ENCODE data around the gene MFAP3. TPM values are rescaled to one million over a fixed set of nuclear protein-coding genes. Genes with fewer than 3 reads are reported as not detected.
A peak's percentile ranks its signal among the peaks of the same experiment; 100 is the strongest.

Gene MFAP3
- total RNA-seq = 10 to 100 TPM; 20.2 to 43.3 (median 27.3) TPM

- 1 to 2% methylated on average over 37 to 42 of the region's 51 CpGs for WGBS, 2 donors
- peak in 1 of 2 donors; percentile 43 for TF ChIP-seq POLR2A (IDR thresholded peaks at IDR 0.05)
- no peak for TF ChIP-seq CTCF (IDR thresholded peaks at IDR 0.05)
- H3K4me3 ChIP-seq (ENCODE audit: low read depth, poor library complexity, severe bottlenecking) = peak within 1 kb of the TSS; percentile 84
- intact Hi-C loops (cut with DNase I; ENCODE audit: low total_unique reads) = no loop called here
- peak; percentile 83 to 97 for DNase-seq (ENCODE audit: low spot score in 2 of 2)
These were observed at the start of gene MFAP3, which contains the start of gene FAM114A2 for GRCh38 chr5:154038707-154039457. TSS of gene MFAP3 (plus strand) at chr5:154038967. CDS start at chr5:154049723, 10,756 bp downstream. TSS of gene FAM114A2 (minus strand) at chr5:154038910. CDS start at chr5:154034953, 3,957 bp downstream.

- TF ChIP-seq CTCF (IDR thresholded peaks at IDR 0.05) = no peak
- TF ChIP-seq POLR2A (IDR thresholded peaks at IDR 0.05) = no peak
- intact Hi-C loops (cut with DNase I; ENCODE audit: low total_unique reads) = no loop called here
These were observed 47.6 kb upstream of the MFAP3 start for GRCh38 chr5:153991168-153991567.

GRCh38 chr5:153998010-153998409 lies 40.8 kb upstream of the MFAP3 start:
- 74 to 86% methylated on average over 1 of the region's 1 CpG for WGBS, 2 donors
- intact Hi-C loops (cut with DNase I; ENCODE audit: low total_unique reads) = no loop called here
- no peak overlapping the region for H3K4me3 ChIP-seq (ENCODE audit: low read depth, poor library complexity, severe bottlenecking)
- DNase-seq (ENCODE audit: low spot score in 2 of 2) = no peak
- TF ChIP-seq CTCF (IDR thresholded peaks at IDR 0.05) (no peak), POLR2A (IDR thresholded peaks at IDR 0.05) (no peak)

More at GRCh38 chr5:153991168-153991567, 47.6 kb upstream of the MFAP3 start:
- no peak for DNase-seq (ENCODE audit: low spot score in 2 of 2)
- H3K4me3 ChIP-seq (ENCODE audit: low read depth, poor library complexity, severe bottlenecking) = no peak overlapping the region

GRCh38 chr5:153998768-153999167 lies 40.0 kb upstream of the MFAP3 start:
- 94 to 97% methylated on average over 1 of the region's 1 CpG for WGBS, 2 donors
- intact Hi-C loops (cut with DNase I; ENCODE audit: low total_unique reads) = no loop called here
- H3K4me3 ChIP-seq (ENCODE audit: low read depth, poor library complexity, severe bottlenecking) = no peak overlapping the region
- no peak for DNase-seq (ENCODE audit: low spot score in 2 of 2)
- TF ChIP-seq CTCF (IDR thresholded peaks at IDR 0.05) (no peak), POLR2A (IDR thresholded peaks at IDR 0.05) (no peak)

GRCh38 chr5:153999995-154000394 lies 38.8 kb upstream of the MFAP3 start:
- WGBS, 2 donors = 97 to 99% methylated on average over 3 of the region's 3 CpGs
- H3K4me3 ChIP-seq (ENCODE audit: low read depth, poor library complexity, severe bottlenecking) = no peak overlapping the region
- no peak for DNase-seq (ENCODE audit: low spot score in 2 of 2)
- intact Hi-C loops (cut with DNase I; ENCODE audit: low total_unique reads) = no loop called here
- TF ChIP-seq POLR2A (IDR thresholded peaks at IDR 0.05) (no peak), CTCF (IDR thresholded peaks at IDR 0.05) (no peak)

Data from lower leg skin (tissue), 4 donors.